Gastrocnemius medialis (tissue), 4 donors: ENCODE results near the gene FAM228A. TPM values are rescaled to one million over a fixed set of nuclear protein-coding genes. Genes with fewer than 3 reads are reported as not detected.
A peak's percentile ranks its signal among the peaks of the same experiment; 100 is the strongest.

Experiments
- ATAC-seq, 2 donors: fragments of 150-250 bp; one replicate each; pipeline ENCODE4 v1.9.1; 2016
- DNase-seq, 2 donors: peaks; one replicate each; pipeline ENCODE4 v3.0.0-alpha.2; 2019
- H3K27ac ChIP-seq, 4 donors: fragments of 200-600 bp; sonication (generic); 1 replicate in 1 of 4; 2 replicates in 3 of 4; pipeline ENCODE4 v1.5.1; 2016 to 2018; ENCODE audit warnings: mild to moderate bottlenecking in 2 of 4, moderate library complexity in 1 of 4
- H3K27me3 ChIP-seq, 3 donors: fragments of 200-600 bp; sonication (generic) in 2 of 3; 1 replicate in 1 of 3; 2 replicates in 2 of 3; pipeline versions ENCODE4 v1.5.1 to v1.6.0; 2016 to 2019; ENCODE audit warnings: mild to moderate bottlenecking in 1 of 3, moderate library complexity in 1 of 3
- H3K36me3 ChIP-seq, 2 donors: fragments of 200-600 bp; sonication (generic) in 1 of 2; one replicate each; pipeline ENCODE4 v1.5.1; 2017 to 2018
- H3K4me1 ChIP-seq, 2 donors: fragments of 200-600 bp; sonication (generic) in 1 of 2; one replicate each; pipeline ENCODE4 v1.5.1; 2016 to 2017; ENCODE audit warnings: mild to moderate bottlenecking in 2 of 2
- H3K4me3 ChIP-seq, 4 donors: fragments of 200-600 bp; sonication (generic) in 3 of 4; 1 replicate in 1 of 4; 2 replicates in 3 of 4; pipeline ENCODE4 v1.5.1; 2016 to 2019; ENCODE audit warnings: mild to moderate bottlenecking in 2 of 4
- H3K9me3 ChIP-seq, 3 donors: fragments of 200-600 bp; sonication (generic) in 2 of 3; 1 replicate in 1 of 3; 2 replicates in 2 of 3; pipeline ENCODE4 v1.5.1; 2016 to 2019
- POLR2A ChIP-seq, 2 donors: fragments of 450-650 bp; IDR thresholded peaks; one replicate each; pipeline ENCODE4 v1.6.1; 2017; ENCODE audit warnings: antibody characterized with exemption in 2 of 2, mild to moderate bottlenecking in 2 of 2, moderate library complexity in 2 of 2
- in situ Hi-C, 4 donors: fragments of 200-750 bp; cut with MboI; loops; one replicate each; pipeline versions ENCODE4 v1.15.0 to v1.8.0; 2017; ENCODE audit warnings: low sequenced_read_pairs in 4 of 4
- intact Hi-C: fragments of 100-400 bp; cut with DNase I; formaldehyde crosslinking; loops from one replicate; pipeline ENCODE4 v1.15.1; 2023; ENCODE audit warnings: low total_unique reads
- total RNA-seq, 4 donors: library from RNA; depleted of rRNA; stranded (reverse); fragments of >200 nt; gene quantifications; one replicate each; pipeline versions ENCODE4 v1.1.0 to v1.2.3, GENCODE V29; 2016
- TF ChIP-seq, protein P1 (sequence below), 5 experiments: fragments of 450-650 bp in 3 of 5; fragments of 200-600 bp in 2 of 5; sonication (generic) in 2 of 5; IDR thresholded peaks in 4 of 5; conservative IDR thresholded peaks in 1 of 5; 1 replicate in 4 of 5; 2 replicates in 1 of 5; pipeline ENCODE4 v1.5.1; 2016 to 2019; ENCODE audit warnings: antibody characterized with exemption in 5 of 5, mild to moderate bottlenecking in 3 of 5, moderate library complexity in 3 of 5

The FAM228A gene
- total RNA-seq, 4 donors from 2014 or later: 0.39 to 0.41 TPM; not detected in 2

DNA sequence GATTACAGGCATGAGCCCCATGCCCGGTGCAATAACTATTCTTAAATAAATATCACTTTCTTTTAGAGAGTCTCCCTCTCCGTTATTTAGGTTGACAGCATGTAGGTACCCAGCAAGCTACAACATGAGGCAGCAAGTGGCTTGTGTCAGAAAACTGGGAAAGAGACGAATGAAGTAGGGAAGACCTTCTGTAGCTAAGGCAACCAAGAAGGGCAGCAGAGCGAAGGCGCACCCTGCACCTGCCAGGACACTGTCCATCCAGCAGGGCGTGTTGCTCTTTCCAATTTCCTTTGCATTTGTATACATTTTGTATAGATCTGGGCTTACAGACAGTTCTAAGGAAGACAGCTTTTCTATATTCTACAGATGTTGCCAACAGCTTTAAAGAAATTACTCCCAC lies 48.1 kb downstream of the FAM228A start:
- DNase-seq (no peak), ATAC-seq (no peak)
- TF ChIP-seq, protein P1, sequence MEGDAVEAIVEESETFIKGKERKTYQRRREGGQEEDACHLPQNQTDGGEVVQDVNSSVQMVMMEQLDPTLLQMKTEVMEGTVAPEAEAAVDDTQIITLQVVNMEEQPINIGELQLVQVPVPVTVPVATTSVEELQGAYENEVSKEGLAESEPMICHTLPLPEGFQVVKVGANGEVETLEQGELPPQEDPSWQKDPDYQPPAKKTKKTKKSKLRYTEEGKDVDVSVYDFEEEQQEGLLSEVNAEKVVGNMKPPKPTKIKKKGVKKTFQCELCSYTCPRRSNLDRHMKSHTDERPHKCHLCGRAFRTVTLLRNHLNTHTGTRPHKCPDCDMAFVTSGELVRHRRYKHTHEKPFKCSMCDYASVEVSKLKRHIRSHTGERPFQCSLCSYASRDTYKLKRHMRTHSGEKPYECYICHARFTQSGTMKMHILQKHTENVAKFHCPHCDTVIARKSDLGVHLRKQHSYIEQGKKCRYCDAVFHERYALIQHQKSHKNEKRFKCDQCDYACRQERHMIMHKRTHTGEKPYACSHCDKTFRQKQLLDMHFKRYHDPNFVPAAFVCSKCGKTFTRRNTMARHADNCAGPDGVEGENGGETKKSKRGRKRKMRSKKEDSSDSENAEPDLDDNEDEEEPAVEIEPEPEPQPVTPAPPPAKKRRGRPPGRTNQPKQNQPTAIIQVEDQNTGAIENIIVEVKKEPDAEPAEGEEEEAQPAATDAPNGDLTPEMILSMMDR (IDR thresholded peaks at IDR 0.05 in 4 of 5, conservative IDR thresholded peaks at IDR 0.05 in 1 of 5): no peak
- TF ChIP-seq POLR2A (IDR thresholded peaks at IDR 0.05): no peak
- H3K27me3 ChIP-seq: no peaks in the 10 kb centered on the region
- peaks cover 0 to 22% of the 10 kb centered on the region in 2 donors for H3K36me3 ChIP-seq
- in situ Hi-C loops: no loop called here
- H3K4me1 ChIP-seq: no peaks in the 10 kb centered on the region
- intact Hi-C loops: no loop called here
- no peak overlapping the region for H3K27ac ChIP-seq
- no peak overlapping the region for H3K4me3 ChIP-seq
- H3K9me3 ChIP-seq: no peaks in the 10 kb centered on the region

DNA sequence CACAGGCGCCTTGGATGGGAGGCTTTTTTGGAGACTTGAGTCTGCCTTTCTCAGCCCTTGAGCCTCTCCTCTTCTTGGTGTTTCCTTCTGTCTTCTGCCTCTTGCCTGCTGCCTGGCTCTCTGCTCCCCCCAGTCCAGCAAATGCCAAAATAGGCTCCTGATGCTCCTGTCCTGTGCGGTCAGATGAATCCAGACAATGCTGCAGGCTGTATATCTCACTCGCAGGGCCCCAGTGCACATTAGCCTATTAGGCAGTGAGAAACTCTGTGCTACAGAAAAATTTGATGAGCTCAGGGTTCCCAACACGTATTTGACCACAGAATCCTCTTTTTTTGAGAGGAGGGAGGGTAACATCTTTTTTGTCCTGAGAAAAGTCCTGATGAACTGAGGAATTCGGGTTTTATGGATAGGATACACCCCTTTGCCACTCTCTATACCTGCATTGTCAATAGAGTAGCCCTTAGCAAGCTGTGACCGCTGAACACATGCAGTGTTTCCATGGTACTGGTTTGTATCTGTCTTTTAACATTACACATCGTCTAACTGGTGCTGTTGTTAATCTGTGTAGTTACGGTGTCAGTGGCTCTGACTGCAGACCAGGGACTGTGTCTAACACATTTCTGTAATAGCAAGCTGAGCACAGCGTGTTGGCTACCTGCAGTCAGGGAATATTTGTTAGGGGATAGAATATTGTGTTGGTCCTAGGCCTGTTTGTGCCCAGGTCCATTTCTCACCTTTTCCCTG lies 50.8 kb downstream of the FAM228A start:
- Histone ChIP-seq H3K27me3 (no peaks in the 10 kb centered on the region), H3K4me3 (no peak overlapping the region), H3K9me3 (no peaks in the 10 kb centered on the region), H3K36me3 (peaks cover 0 to 4% of the 10 kb centered on the region in 2 donors), H3K27ac (no peak overlapping the region), H3K4me1 (no peaks in the 10 kb centered on the region)
- intact Hi-C loops: no loop called here
- TF ChIP-seq POLR2A (IDR thresholded peaks at IDR 0.05): no peak
- in situ Hi-C loops: no loop called here
- DNase-seq (no peak), ATAC-seq (no peak)

DNA sequence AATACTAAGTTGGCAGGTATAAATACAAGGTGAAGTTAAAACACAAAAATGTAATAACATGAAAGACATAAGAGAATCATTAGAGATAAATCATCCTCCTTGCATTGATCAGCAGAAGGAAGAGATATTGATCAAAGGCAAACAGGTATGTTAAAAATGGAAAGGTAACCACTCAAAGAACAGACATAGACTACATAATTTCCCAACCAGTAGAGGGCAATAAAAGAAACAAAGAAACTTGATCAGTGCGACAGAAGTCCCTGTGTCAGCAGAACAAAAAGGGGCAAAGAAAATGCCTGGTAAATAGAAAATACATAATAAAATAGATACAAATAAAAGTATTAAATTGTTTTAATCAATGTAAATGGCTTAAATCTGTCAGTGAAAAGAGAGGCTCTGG lies 53.6 kb downstream of the FAM228A start:
- Histone ChIP-seq H3K36me3 (no peaks in the 10 kb centered on the region), H3K4me3 (no peak overlapping the region), H3K9me3 (no peaks in the 10 kb centered on the region), H3K27ac (no peak overlapping the region), H3K27me3 (no peaks in the 10 kb centered on the region), H3K4me1 (no peaks in the 10 kb centered on the region)
- DNase-seq: no peak
- TF ChIP-seq, protein P1 (IDR thresholded peaks at IDR 0.05 in 4 of 5, conservative IDR thresholded peaks at IDR 0.05 in 1 of 5): peak in 2 of 5 experiments; percentile 23 to 32
- TF ChIP-seq POLR2A (IDR thresholded peaks at IDR 0.05): no peak
- ATAC-seq: peak in 1 of 2 donors; percentile 51
- intact Hi-C loops (no loop called here), in situ Hi-C loops (no loop called here)

DNA sequence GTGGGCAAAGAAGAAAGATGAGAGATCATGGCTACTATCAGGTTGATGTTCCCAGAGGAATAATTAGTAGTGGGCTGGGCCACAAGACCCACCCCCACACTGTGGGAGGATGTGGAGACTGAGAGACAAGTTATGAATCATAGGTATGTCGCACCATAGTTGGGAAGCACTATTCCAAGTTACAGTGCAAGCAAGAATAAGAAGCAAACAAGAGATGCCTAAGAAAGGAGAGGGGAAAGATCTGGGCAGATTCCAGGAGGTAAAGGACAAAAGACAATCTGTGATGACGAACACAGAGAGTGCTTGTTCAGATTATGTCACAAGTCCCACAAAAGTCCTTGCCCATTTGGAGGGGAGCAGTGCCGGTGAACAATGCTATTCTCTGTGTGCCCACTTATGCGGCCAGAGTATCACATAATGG lies 56.6 kb downstream of the FAM228A start:
- H3K4me1 ChIP-seq: no peaks in the 10 kb centered on the region
- in situ Hi-C loops (loop anchor here in 3 of 4 donors (10.0 kb wide), 2 partner anchors 153 to 163 kb away; no protein-coding TSS in a partner anchor), intact Hi-C loops (no loop called here)
- H3K9me3 ChIP-seq: no peaks in the 10 kb centered on the region
- no peaks in the 10 kb centered on the region for H3K36me3 ChIP-seq
- DNase-seq: no peak
- TF ChIP-seq, protein P1 (IDR thresholded peaks at IDR 0.05 in 4 of 5, conservative IDR thresholded peaks at IDR 0.05 in 1 of 5): no peak
- TF ChIP-seq POLR2A (IDR thresholded peaks at IDR 0.05): no peak
- no peak for ATAC-seq
- H3K27me3 ChIP-seq: no peaks in the 10 kb centered on the region
- no peak overlapping the region for H3K4me3 ChIP-seq
- H3K27ac ChIP-seq: no peak overlapping the region

DNA sequence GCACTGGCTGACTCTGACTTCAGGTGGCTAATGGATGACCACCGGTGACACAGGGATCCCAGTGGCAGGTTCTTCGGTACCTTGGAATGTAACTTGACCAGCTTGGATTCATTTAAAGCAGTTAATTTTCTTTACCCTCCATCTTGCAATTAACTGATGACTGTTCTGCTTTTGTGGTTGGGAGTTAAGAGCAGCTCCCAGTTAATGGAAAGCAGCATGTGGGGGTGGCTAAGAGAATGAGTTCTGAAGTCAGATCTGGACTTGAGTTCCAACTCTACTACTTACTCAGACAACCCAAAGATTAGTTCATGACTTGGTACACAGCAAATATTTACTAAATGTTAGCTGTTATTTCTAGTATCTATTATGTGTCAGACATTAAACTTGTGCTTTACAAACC lies 58.5 kb downstream of the FAM228A start:
- no peak overlapping the region for H3K27ac ChIP-seq
- H3K27me3 ChIP-seq: no peaks in the 10 kb centered on the region
- in situ Hi-C loops (loop anchor here in 3 of 4 donors (10.0 kb wide), 2 partner anchors 151 to 161 kb away; no protein-coding TSS in a partner anchor), intact Hi-C loops (no loop called here)
- no peaks in the 10 kb centered on the region for H3K4me1 ChIP-seq
- H3K9me3 ChIP-seq: no peaks in the 10 kb centered on the region
- TF ChIP-seq, protein P1 (IDR thresholded peaks at IDR 0.05 in 4 of 5, conservative IDR thresholded peaks at IDR 0.05 in 1 of 5): no peak
- TF ChIP-seq POLR2A (IDR thresholded peaks at IDR 0.05): no peak
- H3K36me3 ChIP-seq: no peaks in the 10 kb centered on the region
- DNase-seq: no peak
- ATAC-seq: no peak
- no peak overlapping the region for H3K4me3 ChIP-seq
